Transverse colon (tissue), 4 donors: ENCODE results near the gene ENPP3. TPM values are rescaled to one million over a fixed set of nuclear protein-coding genes. Genes with fewer than 3 reads are reported as not detected.
A peak's percentile ranks its signal among the peaks of the same experiment; 100 is the strongest.

Source experiments
- DNase-seq: peaks from one replicate; pipeline ENCODE4 v3.0.0-alpha.2; 2019
- H3K27ac ChIP-seq, 4 donors: fragments of 200-600 bp; sonication (generic); 2 replicates each; pipeline ENCODE4 v1.5.1; 2016 to 2018; ENCODE audit warnings: inconsistent platforms in 4 of 4
- H3K27me3 ChIP-seq: fragments of 200-600 bp; sonication (generic); 2 replicates; pipeline ENCODE4 v1.5.1; 2017; ENCODE audit warnings: inconsistent platforms
- H3K36me3 ChIP-seq, 4 donors: fragments of 200-600 bp; sonication (generic); 2 replicates each; pipeline ENCODE4 v1.5.1; 2017 to 2019; ENCODE audit warnings: inconsistent platforms in 4 of 4
- H3K4me1 ChIP-seq, 4 donors: fragments of 200-600 bp; sonication (generic); 2 replicates each; pipeline ENCODE4 v1.5.1; 2017 to 2020; ENCODE audit warnings: inconsistent platforms in 4 of 4
- H3K4me3 ChIP-seq, 4 donors: fragments of 200-600 bp; sonication (generic); 1 replicate in 1 of 4; 2 replicates in 3 of 4; pipeline versions ENCODE4 v1.5.1 to v1.6.1; 2017 to 2019; ENCODE audit warnings: inconsistent platforms in 4 of 4
- H3K9me3 ChIP-seq, 2 donors: fragments of 200-600 bp; sonication (generic); 2 replicates each; pipeline ENCODE4 v1.5.1; 2017 to 2019; ENCODE audit warnings: inconsistent platforms in 2 of 2
- EP300 ChIP-seq: sonication (generic); formaldehyde crosslinking; IDR thresholded peaks from one replicate; pipeline ENCODE4 v1.6.1; 2017; ENCODE audit warnings: antibody characterized with exemption, low read depth
- POLR2A ChIP-seq: fragments of 450-650 bp; IDR thresholded peaks from one replicate; pipeline ENCODE4 v1.6.1; 2016; ENCODE audit warnings: antibody characterized with exemption, mild to moderate bottlenecking, moderate library complexity
- POLR2AphosphoS5 ChIP-seq, 3 donors: sonication (generic); formaldehyde crosslinking; IDR thresholded peaks; one replicate each; pipeline ENCODE4 v1.6.1; 2016; ENCODE audit warnings: antibody characterized with exemption in 3 of 3
- WGBS, 2 donors: methylation state at CpG; one replicate each; pipeline ENCODE4 v1.1.5; 2018; ENCODE audit warnings: low coverage in 1 of 2; 5-methylcytosine and 5-hydroxymethylcytosine counted together
- in situ Hi-C, 4 donors: fragments of 200-750 bp; cut with MboI; loops; one replicate each; pipeline versions ENCODE4 v1.15.0 to v1.15.1; 2017; ENCODE audit warnings: low sequenced_read_pairs in 3 of 4, low pct_ligation_motif_present in 1 of 4, low pct_unique_long_range_greater_than_20kb in 1 of 4
- intact Hi-C: fragments of 100-400 bp; cut with DNase I; formaldehyde crosslinking; loops from one replicate; pipeline ENCODE4 v1.15.1; 2023; ENCODE audit warnings: low total_unique reads
- total RNA-seq, 4 donors: library from RNA; depleted of rRNA; stranded (reverse); fragments of >200 nt; gene quantifications; one replicate each; pipeline ENCODE4 v1.1.0, GENCODE V29; 2016
- TF ChIP-seq, protein P1 (sequence below), 5 experiments: fragments of 200-600 bp in 3 of 5; fragments of 450-650 bp in 2 of 5; sonication (generic) in 3 of 5; IDR thresholded peaks; 1 replicate in 2 of 5; 2 replicates in 3 of 5; pipeline ENCODE4 v1.5.1; 2016 to 2017; ENCODE audit warnings: antibody characterized with exemption in 5 of 5, inconsistent platforms in 3 of 5, mild to moderate bottlenecking in 2 of 5, moderate library complexity in 1 of 5

ENPP3 gene
- total RNA-seq, 4 donors from 2014 or later = 4.6 to 28.1 (median 20.6) TPM

DNA sequence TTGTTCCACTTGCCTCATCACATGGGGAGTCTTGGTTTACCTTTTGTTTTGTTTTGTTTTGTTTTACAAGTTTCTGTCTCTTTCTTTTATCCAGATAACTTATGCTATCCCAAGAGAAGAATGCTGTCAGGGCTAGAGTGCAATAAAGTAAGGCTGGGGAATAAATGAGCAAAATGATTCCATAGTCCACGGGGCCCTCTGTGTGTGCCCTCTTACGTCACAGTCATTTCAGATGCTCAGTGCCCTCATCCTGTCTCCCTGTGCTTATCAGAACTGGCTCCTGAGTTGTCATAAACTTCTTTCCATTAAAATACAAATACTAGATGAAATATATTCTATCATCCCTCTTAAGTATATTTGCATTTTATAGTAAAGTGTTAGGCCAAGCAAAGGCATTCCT lies 139.9 kb downstream of the ENPP3 start:
- intact Hi-C loops = no loop called here
- H3K27me3 ChIP-seq = no peaks in the 10 kb centered on the region
- peak overlapping the region in 2 of 4 donors; percentile 32 to 40 for H3K27ac ChIP-seq
- H3K36me3 ChIP-seq = no peaks in the 10 kb centered on the region
- DNase-seq = peak; percentile 57
- WGBS, 2 donors = 45 to 59% methylated on average over 2 of the region's 2 CpGs
- TF ChIP-seq POLR2A (no peak), POLR2AphosphoS5 (IDR thresholded peaks at IDR 0.05) (no peak)
- TF ChIP-seq, protein P1, sequence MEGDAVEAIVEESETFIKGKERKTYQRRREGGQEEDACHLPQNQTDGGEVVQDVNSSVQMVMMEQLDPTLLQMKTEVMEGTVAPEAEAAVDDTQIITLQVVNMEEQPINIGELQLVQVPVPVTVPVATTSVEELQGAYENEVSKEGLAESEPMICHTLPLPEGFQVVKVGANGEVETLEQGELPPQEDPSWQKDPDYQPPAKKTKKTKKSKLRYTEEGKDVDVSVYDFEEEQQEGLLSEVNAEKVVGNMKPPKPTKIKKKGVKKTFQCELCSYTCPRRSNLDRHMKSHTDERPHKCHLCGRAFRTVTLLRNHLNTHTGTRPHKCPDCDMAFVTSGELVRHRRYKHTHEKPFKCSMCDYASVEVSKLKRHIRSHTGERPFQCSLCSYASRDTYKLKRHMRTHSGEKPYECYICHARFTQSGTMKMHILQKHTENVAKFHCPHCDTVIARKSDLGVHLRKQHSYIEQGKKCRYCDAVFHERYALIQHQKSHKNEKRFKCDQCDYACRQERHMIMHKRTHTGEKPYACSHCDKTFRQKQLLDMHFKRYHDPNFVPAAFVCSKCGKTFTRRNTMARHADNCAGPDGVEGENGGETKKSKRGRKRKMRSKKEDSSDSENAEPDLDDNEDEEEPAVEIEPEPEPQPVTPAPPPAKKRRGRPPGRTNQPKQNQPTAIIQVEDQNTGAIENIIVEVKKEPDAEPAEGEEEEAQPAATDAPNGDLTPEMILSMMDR (IDR thresholded peaks at IDR 0.05) = no peak
- in situ Hi-C loops = no loop called here
- H3K4me1 ChIP-seq = peaks cover 0 to 6% (median 2%) of the 10 kb centered on the region in 4 donors
- H3K9me3 ChIP-seq = no peaks in the 10 kb centered on the region
- no peak overlapping the region for H3K4me3 ChIP-seq

DNA sequence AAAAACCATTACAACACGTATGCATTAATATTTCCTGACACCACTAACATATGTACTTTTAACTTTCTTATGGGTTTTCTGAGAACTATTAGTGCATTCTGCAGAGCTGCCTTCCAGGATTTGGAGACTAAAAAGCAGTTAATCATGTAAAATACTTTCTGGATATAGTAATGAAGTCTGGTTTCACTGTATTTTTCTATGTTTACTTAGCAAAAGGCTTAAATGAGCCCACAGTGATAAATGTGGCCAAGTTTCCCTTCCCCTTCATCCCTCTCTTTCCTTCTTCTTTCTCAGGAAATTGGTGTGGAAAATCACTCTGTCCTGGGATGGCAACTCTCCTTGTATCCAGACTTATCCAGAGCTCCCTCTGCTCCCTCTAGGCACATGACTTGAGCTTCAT lies 141.1 kb downstream of the ENPP3 start:
- Histone ChIP-seq H3K4me3 (no peak overlapping the region), H3K27ac (no peak overlapping the region), H3K27me3 (no peaks in the 10 kb centered on the region), H3K9me3 (no peaks in the 10 kb centered on the region), H3K36me3 (no peaks in the 10 kb centered on the region), H3K4me1 (peaks cover 0 to 6% (median 2%) of the 10 kb centered on the region in 4 donors)
- intact Hi-C loops (no loop called here), in situ Hi-C loops (no loop called here)
- WGBS, 2 donors = 33 to 76% methylated on average over 1 of the region's 1 CpG
- TF ChIP-seq POLR2A (no peak), EP300 (no peak), POLR2AphosphoS5 (IDR thresholded peaks at IDR 0.05) (no peak)
- TF ChIP-seq, protein P1 (IDR thresholded peaks at IDR 0.05) = no peak
- no peak for DNase-seq

- H3K27ac ChIP-seq = no peak overlapping the region
- peaks cover 0 to 6% (median 2%) of the 10 kb centered on the region in 4 donors for H3K4me1 ChIP-seq
- in situ Hi-C loops (no loop called here), intact Hi-C loops (no loop called here)
- no peak for DNase-seq
- TF ChIP-seq EP300 = no peak
- no peak for TF ChIP-seq POLR2A
- TF ChIP-seq POLR2AphosphoS5 (IDR thresholded peaks at IDR 0.05) = no peak
- TF ChIP-seq, protein P1 (IDR thresholded peaks at IDR 0.05) = no peak
- no peak overlapping the region for H3K4me3 ChIP-seq
- H3K36me3 ChIP-seq = no peaks in the 10 kb centered on the region
- no peaks in the 10 kb centered on the region for H3K27me3 ChIP-seq
- H3K9me3 ChIP-seq = no peaks in the 10 kb centered on the region
- WGBS, 2 donors = 76 to 85% methylated on average over 2 of the region's 2 CpGs
Observed at GRCh38 chr6:131779304-131779703, 142.2 kb downstream of the ENPP3 start.

- no peaks in the 10 kb centered on the region for H3K36me3 ChIP-seq
- no peaks in the 10 kb centered on the region for H3K9me3 ChIP-seq
- in situ Hi-C loops (loop anchor here in 2 of 4 donors (10.0 kb wide), 1 partner anchor 134 kb away; no protein-coding TSS in a partner anchor), intact Hi-C loops (no loop called here)
- DNase-seq = no peak
- H3K4me1 ChIP-seq = peaks cover 0 to 6% (median 2%) of the 10 kb centered on the region in 4 donors
- no peak overlapping the region for H3K4me3 ChIP-seq
- 90 to 95% methylated on average over 7 to 11 of the region's 11 CpGs for WGBS, 2 donors
- no peak for TF ChIP-seq POLR2AphosphoS5 (IDR thresholded peaks at IDR 0.05)
- TF ChIP-seq, protein P1 (IDR thresholded peaks at IDR 0.05) = no peak
- no peak for TF ChIP-seq EP300
- no peak for TF ChIP-seq POLR2A
- H3K27ac ChIP-seq = no peak overlapping the region
- H3K27me3 ChIP-seq = no peaks in the 10 kb centered on the region
Observed at GRCh38 chr6:131780600-131780999, 143.5 kb downstream of the ENPP3 start.
